Right lung (tissue), 5 donors: ENCODE measurements around the gene TP53BP1. TPM values are rescaled to one million over a fixed set of nuclear protein-coding genes. Genes with fewer than 3 reads are reported as not detected.

ENCODE experiments used
- DNase-seq, 2 donors: peaks; one replicate each; pipeline ENCODE4 v3.0.0-alpha.2; 2013
- polyA plus RNA-seq, 5 donors: library from polyadenylated mRNA; unstranded; fragments of 120-200 nt; gene quantifications; one replicate each; pipeline versions ENCODE4 v1.2.1 to v1.2.3, GENCODE V29; 2013; ENCODE audit warnings: inconsistent platforms in 1 of 5, low replicate concordance in 1 of 5; ENCODE audit not compliant: insufficient read length in 5 of 5, insufficient read depth in 1 of 5

Gene TP53BP1
- polyA plus RNA-seq, 5 donors, result 58.3 to 104 (median 93.1) TPM

DNA sequence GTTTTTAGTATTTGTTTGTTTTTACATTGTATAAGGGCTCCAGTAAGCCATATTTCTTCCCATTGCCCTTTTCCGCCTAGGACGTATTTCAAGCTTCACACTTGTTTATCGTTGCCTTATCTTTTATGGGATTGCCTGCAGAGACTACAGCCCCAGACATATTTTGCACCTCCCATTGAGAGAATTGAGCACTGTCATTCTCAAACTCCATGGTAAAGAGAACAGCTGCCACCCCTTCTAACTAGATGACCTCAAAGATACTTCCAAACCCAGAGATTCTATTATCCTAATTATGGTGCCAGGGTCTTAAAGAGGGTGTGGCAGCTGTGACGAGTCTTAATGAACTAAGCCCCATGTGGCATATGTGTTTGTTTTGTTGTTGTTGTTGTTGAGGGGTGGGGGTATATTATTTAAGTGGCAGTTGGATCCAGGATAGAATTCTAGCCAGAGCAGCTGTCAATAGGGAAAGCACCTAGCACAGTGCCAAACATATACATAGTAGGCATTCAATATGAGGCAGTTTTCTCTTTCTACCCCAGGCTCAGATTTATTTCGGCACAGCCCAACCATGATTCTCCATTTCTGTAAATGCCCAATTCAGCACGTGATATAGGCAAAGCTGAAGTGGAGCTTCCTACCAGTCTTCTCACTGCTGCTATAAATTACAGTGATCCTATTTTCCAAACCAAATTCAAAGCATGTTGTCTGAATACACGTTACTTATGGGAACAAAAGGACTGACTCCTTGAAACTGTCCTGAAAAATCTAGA is 932 bp upstream of the TP53BP1 start:
- no peak for DNase-seq

DNA sequence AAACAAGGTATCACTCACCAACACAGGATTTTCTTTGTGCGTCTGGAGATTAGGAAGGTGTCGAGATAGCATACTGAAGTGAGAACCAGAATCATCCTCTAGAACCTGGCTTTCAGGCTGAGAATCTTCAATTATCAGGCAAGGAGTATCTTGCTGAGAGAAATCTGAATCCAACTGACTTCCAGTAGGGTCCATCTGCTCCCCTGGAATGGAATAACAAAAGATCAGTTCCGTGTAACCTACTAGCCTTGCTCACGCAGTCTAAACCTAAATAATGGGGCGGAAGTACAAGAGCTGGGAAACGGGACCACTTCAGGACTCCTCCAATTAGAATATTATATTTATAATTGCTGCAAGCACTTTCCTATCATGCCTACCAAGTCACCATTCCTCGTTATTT is 690 bp downstream of the TP53BP1 start:
- DNase-seq, result no peak

- DNase-seq, result no peak
Measured at GRCh38 chr15:43489191-43489590, 3.8 kb downstream of the TP53BP1 start.

DNA sequence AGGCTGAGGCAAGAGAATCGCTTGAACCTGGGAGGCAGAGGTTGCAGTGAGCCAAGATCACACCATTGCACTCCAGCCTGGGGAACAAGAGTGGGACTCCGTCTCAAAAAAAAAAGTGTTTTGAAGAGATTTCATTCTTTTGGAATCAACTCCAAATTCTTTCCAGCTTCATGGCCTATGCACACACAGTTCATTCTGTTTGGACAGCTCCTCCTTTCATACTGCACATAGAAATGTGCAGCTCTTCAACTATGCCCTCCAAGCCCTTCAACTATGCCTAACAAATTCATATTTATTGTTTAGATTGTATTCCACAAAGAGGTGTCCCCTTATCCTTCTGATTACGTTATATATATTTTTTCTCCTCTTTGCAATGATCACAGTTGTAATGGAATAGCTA is 4.2 kb downstream of the TP53BP1 start:
- no peak for DNase-seq

DNA sequence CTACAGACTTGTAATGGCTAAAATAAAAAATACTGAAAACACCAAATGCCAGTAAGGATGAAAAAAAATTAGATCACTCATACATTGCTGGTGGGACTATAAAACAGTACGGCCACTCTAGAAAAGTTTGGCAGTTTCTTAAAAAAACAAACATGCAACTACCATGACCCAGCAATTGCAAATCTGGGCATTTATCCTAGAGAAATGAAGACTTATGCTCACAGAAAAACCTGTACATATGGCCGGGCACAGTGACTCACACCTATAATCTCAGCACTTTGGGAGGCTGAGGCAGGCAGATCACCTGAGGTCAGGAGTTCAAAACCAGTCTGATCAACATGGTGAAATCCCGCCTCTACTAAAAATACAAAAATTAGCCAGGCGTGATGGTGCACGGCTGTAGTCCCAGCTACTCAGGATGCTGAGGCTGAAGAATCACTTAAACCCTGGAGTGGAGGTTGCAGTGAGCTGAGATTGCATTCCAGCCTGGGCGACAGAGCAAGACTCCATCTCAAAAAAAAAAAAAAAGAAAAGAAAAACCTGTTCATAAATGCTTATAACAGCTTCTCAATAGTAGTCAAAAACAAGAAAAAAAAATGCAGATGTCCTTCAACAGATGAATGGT is 5.6 kb downstream of the TP53BP1 start:
- no peak for DNase-seq

DNA sequence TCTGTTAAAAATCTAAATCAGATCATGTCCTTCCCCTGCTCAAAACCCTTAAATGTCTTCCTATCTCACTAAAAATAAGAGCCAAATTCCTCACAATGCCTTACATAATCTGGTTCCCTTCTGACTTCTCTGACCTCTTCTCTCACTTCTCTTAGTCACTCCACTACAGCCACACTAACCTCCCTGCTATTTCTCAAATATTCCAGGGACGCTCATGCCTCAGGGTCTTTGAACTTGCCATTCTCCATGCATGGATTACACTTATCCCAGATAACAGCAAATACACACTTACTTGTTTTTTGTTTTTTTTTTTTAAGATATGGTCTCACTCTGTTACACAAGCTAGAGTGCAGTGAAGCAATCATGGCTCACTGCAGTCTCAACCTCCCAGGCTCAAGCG is 8.5 kb downstream of the TP53BP1 start:
- no peak for DNase-seq

DNA sequence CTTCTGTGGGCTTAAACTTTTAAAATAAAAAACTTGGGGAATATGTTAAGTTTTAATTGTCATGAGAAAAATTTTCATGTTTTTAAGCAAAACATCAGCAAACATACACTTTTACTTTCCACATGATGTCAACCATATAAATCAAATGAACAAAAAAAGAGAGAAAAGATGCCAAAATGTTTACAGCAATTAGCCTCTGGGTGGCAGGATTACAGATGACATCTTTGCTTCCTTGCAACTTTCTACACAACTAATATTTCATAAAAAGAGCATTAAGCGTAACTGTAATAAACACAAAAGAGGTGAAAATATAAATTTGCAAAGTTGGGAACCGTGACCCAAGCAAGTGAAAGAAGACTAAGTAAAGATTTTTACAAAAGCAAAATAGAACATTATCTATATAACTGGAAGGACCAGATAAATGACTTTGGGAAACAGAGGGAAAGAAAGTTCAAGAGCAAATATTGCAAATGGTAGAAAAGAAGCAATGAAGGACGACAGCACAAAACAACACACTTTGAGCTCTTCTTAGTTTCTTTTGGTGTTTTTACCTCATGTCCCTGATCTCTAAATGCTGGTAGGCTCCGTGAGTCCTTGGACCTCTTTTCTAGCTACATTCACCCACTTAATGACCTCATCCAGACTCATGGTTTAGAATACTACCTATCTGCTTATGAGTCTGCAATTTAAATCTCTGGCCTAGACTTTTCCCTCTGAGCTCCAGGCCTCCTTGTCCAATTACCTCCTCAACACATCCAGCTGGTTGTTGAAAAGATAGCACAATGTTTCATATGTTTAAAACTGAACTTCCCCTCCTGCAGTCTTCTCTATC is 9.4 kb downstream of the TP53BP1 start:
- DNase-seq, result no peak

DNA sequence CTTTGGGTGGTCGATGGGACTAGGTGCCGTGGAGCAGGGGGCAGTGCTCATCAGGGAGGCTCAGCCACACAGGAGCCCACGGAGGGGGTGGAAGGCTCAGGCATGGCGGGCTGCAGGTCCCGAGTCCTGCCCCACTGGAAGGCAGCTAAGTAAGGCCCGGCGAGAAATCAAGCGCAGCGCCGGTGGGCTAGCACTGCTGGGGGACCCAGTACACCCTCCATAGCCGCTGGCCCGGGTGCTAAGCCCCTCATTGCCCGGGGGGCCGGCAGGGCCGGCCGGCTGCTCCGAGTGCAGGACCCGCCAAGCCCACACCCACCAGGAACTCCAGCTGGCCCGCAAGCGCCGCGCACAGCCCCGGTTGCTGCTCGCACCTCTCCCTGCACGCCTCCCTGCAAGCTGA is 19.1 kb downstream of the TP53BP1 start:
- no peak for DNase-seq

DNA sequence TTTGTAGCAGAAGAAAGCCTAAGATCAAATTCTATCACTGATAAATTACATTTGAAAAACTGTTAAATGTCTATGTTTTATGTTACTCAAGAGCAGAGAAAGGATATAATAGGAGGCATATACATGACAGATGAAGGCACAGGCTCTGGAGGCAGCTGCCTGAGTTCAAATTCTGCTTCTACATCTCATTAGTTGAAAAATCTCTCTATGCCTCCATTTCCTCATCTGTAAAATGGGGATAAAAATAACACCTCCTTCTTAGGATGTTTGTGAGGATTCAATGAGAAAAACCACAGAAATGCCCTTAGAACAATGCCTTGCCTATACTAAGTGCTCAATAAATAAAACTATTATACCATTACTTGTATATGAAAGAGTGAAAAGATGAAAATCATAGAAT is 21.0 kb downstream of the TP53BP1 start:
- DNase-seq, result no peak

- no peak for DNase-seq
Measured at GRCh38 chr15:43469867-43470266, 23.1 kb downstream of the TP53BP1 start.

GRCh38 chr15:43465100-43465499 is 27.9 kb downstream of the TP53BP1 start:
- DNase-seq, result no peak

- no peak for DNase-seq
Measured at GRCh38 chr15:43463998-43464397, 29.0 kb downstream of the TP53BP1 start.

DNA sequence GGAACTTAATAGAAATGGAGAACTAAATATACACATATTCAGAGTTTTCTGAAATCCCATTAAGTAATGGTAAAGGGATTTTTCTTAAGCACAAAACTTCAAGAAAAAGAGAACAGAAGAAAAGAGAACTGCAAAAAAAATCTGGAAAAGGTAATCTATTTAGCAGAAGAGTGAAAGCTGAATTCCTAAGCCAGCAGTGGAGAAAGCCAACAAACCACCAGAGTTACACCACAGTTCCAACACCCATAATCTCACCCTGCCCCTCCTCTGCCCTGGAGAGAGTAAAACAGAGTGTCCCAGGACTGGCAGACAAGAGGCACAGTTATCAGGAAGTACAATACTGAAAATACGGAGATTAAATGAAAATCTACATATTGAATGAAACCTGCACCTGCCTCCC is 29.4 kb downstream of the TP53BP1 start:
- no peak for DNase-seq

DNA sequence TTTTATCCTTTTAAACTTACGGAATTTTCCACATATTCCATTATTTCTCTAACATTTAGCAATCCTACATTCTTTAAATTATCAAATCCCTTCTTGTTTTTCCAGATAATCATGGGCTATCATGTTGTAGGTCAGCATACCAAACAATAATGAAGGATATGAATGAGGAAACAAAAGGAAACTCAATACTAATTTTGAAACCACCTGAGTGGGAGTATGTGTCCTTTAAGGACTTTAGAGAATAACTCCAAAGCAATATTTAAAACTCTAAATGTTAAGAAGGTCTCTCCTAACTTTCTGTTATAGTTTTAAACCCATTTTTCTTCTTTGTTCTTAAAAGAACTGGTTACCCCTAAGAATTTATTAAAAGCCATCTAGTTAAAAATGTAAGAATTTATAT is 43.0 kb downstream of the TP53BP1 start:
- no peak for DNase-seq

DNA sequence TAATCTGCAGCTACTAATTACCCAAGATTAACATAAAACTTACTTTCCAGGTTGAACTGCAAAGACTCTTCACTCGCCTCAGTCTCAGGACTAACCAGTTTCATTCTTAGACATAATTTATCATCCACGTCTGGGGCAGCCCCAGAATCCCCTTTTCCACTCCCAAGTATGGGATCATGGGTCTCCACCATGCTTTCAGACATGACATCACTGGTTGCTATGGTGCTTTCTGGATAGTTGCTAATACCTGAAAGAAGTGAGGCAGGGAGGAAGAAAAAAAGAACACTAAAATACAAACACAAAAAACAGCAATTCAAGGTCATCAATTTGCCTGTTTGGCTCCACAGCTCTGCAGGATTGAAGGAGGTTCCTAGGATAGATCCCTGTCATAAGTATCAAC is 46.6 kb downstream of the TP53BP1 start:
- DNase-seq, result no peak

GRCh38 chr15:43441316-43441715 is 51.6 kb downstream of the TP53BP1 start:
- peak in 1 of 2 donors; percentile 6 for DNase-seq

- peak; percentile 63 to 75 for DNase-seq
Measured at GRCh38 chr15:43440721-43441281, 52.2 kb downstream of the TP53BP1 start.

DNA sequence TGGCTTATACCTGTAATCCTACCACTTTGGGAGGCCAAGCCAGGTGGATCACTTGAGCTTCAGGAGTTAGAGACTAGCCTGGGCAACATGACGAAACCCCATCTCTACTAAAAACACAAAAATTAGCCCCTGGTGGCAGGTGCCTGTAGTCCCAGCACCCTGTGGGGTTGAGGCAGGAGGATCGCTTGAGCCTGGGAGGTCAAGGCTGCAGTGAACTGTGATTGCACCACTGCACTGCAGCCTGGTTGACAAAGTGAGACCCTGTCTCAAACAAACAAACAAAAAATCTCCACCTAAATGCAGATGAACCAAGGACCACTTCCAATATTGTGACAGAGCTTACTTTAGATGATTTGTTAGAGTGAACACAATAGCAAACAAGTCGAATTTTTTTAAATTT is 53.7 kb downstream of the TP53BP1 start:
- DNase-seq, result no peak

DNA sequence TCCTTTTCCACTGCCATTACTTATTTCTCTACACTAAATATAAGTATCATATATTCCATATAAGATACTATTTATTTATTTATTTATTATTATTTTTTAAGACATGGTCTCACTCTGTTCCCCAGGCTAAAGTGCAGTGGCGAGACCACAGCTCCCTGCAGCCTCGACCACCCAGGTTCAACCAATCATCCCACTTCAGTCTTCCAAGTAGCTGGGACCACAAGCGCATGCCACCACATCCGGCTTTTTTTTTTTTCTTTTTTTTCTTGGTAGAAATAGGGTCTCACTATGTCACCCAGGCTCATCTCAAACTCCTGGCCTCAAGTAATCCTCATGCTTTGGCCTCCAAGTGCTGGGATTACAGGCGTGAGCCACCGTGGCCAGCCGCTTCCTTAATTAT is 56.6 kb downstream of the TP53BP1 start:
- no peak for DNase-seq

DNA sequence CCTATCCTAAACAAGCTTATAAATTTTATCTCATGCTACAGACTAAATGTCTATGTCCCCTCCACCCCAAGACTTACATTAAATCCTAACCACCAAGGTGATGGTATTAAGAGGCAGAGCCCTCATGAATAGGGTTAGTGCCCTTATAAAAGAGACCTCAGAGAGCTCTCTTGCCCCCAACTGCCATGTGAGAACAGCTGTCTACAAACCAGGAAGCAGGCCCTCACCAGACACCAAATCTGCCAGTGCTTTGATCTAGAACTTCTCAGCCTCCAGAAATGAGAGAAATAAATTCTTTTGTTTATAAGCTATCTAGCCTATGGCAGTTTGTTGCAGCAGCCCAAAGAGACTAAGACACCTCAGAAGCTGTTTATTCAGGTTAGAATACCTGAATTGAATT is 58.5 kb downstream of the TP53BP1 start:
- no peak for DNase-seq

GRCh38 chr15:43433661-43434303 is 59.2 kb downstream of the TP53BP1 start:
- no peak for DNase-seq

- DNase-seq, result no peak
Measured at GRCh38 chr15:43433165-43433564, 59.8 kb downstream of the TP53BP1 start.
